Lung (tissue), 12 donors: ENCODE results near the gene TSPOAP1. TPM values are rescaled to one million over a fixed set of nuclear protein-coding genes. Genes with fewer than 3 reads are reported as not detected.

ENCODE experiments used
- ATAC-seq: fragments of 200-7000 bp; cut with Tn5 transposase; one replicate; pipeline ENCODE4 v1.9.1; 2020; ENCODE audit warnings: moderate number of reproducible peaks; ENCODE audit not compliant: insufficient read depth, low FRiP score
- DNase-seq, 3 donors: peaks; one replicate each; pipeline ENCODE4 v3.0.0-alpha.2; 2013 to 2017
- H3K27ac ChIP-seq, 2 donors: one replicate each; pipeline ENCODE4 v1.5.1; 2013; ENCODE audit warnings: mild to moderate bottlenecking in 2 of 2, moderate library complexity in 2 of 2, control low read depth in 1 of 2, inconsistent platforms in 1 of 2, low read depth in 1 of 2, low read length in 1 of 2
- H3K27me3 ChIP-seq, 3 donors: one replicate each; pipeline ENCODE4 v1.5.1; 2013; ENCODE audit warnings: low read length in 2 of 3; ENCODE audit not compliant: control insufficient read depth in 3 of 3, insufficient read depth in 3 of 3
- H3K36me3 ChIP-seq, 4 donors: one replicate each; pipeline ENCODE4 v1.5.1; 2013; ENCODE audit warnings: low read length in 4 of 4, mild to moderate bottlenecking in 1 of 4, moderate library complexity in 1 of 4; ENCODE audit not compliant: control insufficient read depth in 4 of 4, insufficient read depth in 4 of 4
- H3K4me1 ChIP-seq, 5 donors: one replicate each; pipeline ENCODE4 v1.5.1; 2013; ENCODE audit warnings: low read length in 5 of 5, mild to moderate bottlenecking in 2 of 5, moderate library complexity in 1 of 5; ENCODE audit not compliant: control insufficient read depth in 5 of 5, insufficient read depth in 5 of 5
- H3K4me3 ChIP-seq: one replicate; pipeline ENCODE4 v1.5.1; 2013; ENCODE audit warnings: mild to moderate bottlenecking, control low read depth, moderate library complexity
- H3K9ac ChIP-seq, 2 donors: one replicate each; pipeline ENCODE4 v1.5.1; 2013; ENCODE audit warnings: low read length in 2 of 2, control low read depth in 1 of 2; ENCODE audit not compliant: insufficient read depth in 1 of 2
- H3K9me3 ChIP-seq, 4 donors: one replicate each; pipeline ENCODE4 v1.5.1; 2013; ENCODE audit warnings: low read length in 3 of 4, mild to moderate bottlenecking in 1 of 4, moderate library complexity in 1 of 4; ENCODE audit not compliant: control insufficient read depth in 4 of 4, insufficient read depth in 3 of 4
- CTCF ChIP-seq: IDR thresholded peaks from 2 replicates; pipeline ENCODE4 v1.5.1; 2012; ENCODE audit warnings: mild to moderate bottlenecking; ENCODE audit errors: control extremely low read depth, extremely low read depth
- WGBS, 2 donors: extraction: QIAGEN DNeasy Blood & Tissue Kit; methylation state at CpG; one replicate each; pipeline ENCODE4 v1.1.7; 2013; 5-methylcytosine and 5-hydroxymethylcytosine counted together
- polyA plus RNA-seq, 2 donors: library from polyadenylated mRNA; stranded (reverse); fragments of 200-250 nt; gene quantifications; one replicate each; pipeline ENCODE4 v1.2.1, GENCODE V29; 2013
- total RNA-seq, 2 donors: library from RNA; depleted of rRNA in 1 of 2; stranded (reverse); fragments of >200 nt in 1 of 2; gene quantifications; one replicate each; pipeline ENCODE4 v1.2.1, GENCODE V29; 2014 to 2021
- donor health status: control.
- donor health status: control.
- donor health status: Bipolar disorder and iron deficiency.
- donor health status: healthy.
- donor health status: DM: yes; HTN: yes; CAD: no.

Gene TSPOAP1
- total and polyA plus RNA-seq, 4 donors = 7.0 to 23.5 (median 18.2) TPM

- DNase-seq = no peak
- Histone ChIP-seq H3K27me3 (peaks cover 0 to 4% (median 0%) of the 10 kb centered on the region in 3 donors), H3K27ac (no peak overlapping the region), H3K9ac (no peak overlapping the region), H3K9me3 (no peaks in the 10 kb centered on the region), H3K36me3 (no peaks in the 10 kb centered on the region), H3K4me1 (peaks cover 0 to 5% (median 0%) of the 10 kb centered on the region in 5 donors), H3K4me3 (no peak overlapping the region)
- no peak for TF ChIP-seq CTCF
- WGBS, 2 donors = 41 to 61% methylated on average over 12 of the region's 12 CpGs
- no peak for ATAC-seq
These were observed 44.7 kb downstream of the TSPOAP1 start for GRCh38 chr17:58283674-58284612.

- Histone ChIP-seq H3K27ac (no peak overlapping the region), H3K4me1 (peaks cover 0 to 13% (median 0%) of the 10 kb centered on the region in 5 donors), H3K9me3 (peaks cover 0 to 1% (median 0%) of the 10 kb centered on the region in 4 donors), H3K4me3 (no peak overlapping the region), H3K36me3 (no peaks in the 10 kb centered on the region), H3K27me3 (peaks cover 0 to 9% (median 0%) of the 10 kb centered on the region in 3 donors), H3K9ac (no peak overlapping the region)
- 76 to 81% methylated on average over 6 of the region's 6 CpGs for WGBS, 2 donors
- DNase-seq (no peak), ATAC-seq (no peak)
- no peak for TF ChIP-seq CTCF
These were observed 46.2 kb downstream of the TSPOAP1 start for GRCh38 chr17:58282442-58282841.

- no peak for TF ChIP-seq CTCF
- Histone ChIP-seq H3K27ac (no peak overlapping the region), H3K36me3 (no peaks in the 10 kb centered on the region), H3K9ac (no peak overlapping the region), H3K9me3 (peaks cover 0 to 1% (median 0%) of the 10 kb centered on the region in 4 donors), H3K4me3 (no peak overlapping the region), H3K4me1 (peaks cover 0 to 13% (median 0%) of the 10 kb centered on the region in 5 donors), H3K27me3 (peaks cover 0 to 9% (median 0%) of the 10 kb centered on the region in 3 donors)
- peak in 1 of 3 donors; percentile 15 for DNase-seq
- WGBS, 2 donors = 19 to 38% methylated on average over 2 of the region's 2 CpGs
- no peak for ATAC-seq
These were observed 47.0 kb downstream of the TSPOAP1 start for GRCh38 chr17:58281511-58282011.
